ENCODE measurements around the gene IFT43. TPM values are rescaled to one million over a fixed set of nuclear protein-coding genes. Genes with fewer than 3 reads are reported as not detected.

Gene IFT43
- total RNA-seq, 1 donor from 2014 or later = 29.1 TPM

DNA sequence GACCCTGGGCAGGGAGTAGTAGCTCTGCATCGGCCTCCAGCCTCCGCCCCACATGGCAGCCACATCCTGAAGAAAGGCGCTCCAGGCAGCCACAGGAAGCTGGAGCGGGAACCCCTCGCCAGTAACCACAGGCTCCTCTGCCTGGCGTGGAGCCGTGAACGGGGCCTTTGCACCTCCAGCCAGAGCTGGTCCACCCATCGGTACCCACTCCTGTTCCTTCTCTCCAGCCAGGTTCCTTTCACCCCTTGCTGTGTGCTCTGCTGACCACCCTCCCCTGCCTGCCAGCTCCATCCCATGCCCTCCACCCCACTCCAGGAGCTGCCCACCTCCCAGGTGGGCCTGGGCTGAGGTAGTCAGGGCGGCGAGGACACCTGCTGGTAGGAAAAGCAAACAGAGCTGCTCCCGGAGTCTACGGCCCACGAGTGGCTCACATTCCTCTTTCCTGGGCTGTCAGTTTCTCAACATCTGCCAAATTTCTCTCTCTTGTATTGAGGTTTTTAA, 6.4 kb upstream of the IFT43 start:
- DNase-seq (peak; percentile 39), ATAC-seq (no peak)
- intact Hi-C loops (cut with micrococcal nuclease) = loop anchor here (5.0 to 10.0 kb wide), 2 partner anchors 72 to 184 kb away; no protein-coding TSS in a partner anchor

DNA sequence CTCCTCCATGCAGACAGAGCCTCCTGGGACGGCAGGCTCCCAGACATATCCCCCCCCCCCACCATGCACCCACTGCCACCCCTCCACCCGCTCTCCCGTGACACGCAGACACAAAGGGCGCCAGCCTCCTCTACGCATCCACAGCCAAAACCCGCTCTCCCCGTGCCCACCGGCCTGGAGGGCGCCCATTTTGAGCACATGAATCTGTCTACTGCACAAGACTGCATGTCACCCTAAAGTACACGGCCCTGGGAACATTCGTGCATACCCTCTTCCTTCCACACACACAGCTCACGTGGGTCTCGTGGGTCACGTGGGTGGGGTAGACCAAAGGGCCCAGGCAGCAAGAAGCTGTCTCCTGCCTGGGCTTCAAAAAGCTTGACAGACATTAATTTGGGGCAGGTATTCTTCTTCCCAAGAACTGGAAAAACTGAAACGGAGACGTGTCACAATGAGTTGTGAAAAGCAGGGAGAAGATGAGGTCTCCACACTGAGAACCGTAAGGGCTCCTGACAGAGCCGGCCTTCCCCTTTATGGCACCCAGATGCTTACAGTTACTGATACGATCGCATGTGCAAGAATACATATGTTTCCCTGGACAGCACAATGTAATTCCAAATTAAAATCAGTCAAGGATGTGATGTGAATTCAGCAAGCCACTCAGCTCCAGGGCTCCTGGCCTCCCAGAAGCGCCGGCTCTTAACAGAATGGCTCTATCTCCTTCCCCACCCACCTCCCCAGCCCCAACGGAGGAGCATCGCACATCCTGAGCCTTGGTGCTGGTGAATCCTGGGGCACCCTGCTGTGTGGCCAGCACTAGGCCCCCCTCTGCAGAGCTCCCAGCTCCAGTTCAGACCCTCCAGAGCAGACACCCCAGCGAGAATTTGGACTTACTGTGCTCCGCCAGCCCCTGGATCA, 5.7 kb upstream of the IFT43 start:
- intact Hi-C loops (cut with micrococcal nuclease) = loop anchor here (5.0 to 10.0 kb wide), 3 partner anchors 73 to 273 kb away; no protein-coding TSS in a partner anchor
- ATAC-seq (no peak), DNase-seq (peak; percentile 53)

DNA sequence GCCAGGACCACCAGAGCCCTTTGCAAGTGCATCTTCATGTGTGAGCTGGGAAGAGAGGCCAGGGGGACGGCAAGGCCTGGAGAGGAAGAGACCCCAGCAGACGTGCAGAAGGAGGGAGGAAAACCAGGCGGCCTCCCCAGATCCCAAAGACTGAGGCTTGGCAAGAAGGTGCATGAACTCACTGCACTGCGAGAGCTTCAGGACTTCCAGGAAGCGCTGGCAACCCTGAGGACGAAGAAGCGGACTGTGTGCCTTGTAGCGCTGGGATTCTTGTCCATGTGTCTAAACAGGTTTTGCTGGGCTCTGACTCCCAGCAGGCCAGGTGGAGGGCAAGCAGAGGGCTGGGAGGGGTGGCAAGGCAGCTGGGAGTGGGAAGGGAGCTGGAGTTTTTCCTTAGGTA, 4.7 kb upstream of the IFT43 start:
- ATAC-seq = no peak

DNA sequence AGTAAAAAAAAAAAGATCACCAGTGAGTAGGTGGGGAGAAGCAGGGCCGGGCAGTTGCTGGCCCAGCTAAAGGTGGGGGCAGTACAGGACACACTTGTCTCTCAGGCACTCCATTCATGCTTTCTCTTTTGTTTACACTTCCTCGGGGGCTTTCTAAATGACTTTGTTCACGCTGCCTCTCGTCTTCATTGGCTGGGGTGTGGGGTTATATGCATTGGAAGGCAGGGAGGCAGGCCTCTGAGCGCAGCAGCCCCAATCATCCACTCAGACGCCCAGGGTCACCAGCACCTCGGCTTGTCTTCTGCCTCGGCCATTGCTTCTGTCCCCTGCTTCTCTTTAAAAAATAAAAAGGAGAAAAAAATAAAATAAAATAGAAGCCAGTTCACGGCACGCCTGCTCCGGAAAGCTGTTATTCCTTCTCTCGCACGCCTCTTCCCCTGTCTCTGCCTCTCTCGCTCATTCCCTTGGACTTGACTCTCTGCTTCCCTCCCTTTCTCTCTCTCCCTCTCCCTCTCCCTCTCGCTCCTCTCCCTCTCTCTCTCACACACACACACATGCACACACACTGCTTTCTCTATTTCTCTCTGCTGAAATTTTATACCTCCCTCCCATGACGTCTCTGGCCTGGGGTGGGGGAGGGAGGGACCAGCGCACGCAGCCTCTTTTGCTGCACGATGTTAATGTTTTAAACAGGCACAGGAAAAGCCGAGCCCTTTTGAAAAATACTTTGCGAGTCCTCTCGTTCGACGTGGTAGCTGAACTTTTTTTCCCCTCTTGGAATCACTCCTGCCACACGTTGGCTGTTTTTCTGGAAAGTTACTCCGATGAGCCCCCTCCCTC, 3.9 kb upstream of the IFT43 start, which contains the start of gene TGFB3:
Gene TGFB3, minus strand, starts transcription at position 570 of the 840 bp plus-strand sequence. CDS start 1,102 bp downstream, outside the sequence.
- ATAC-seq (peak; percentile 79), DNase-seq (peak; percentile 79)
- intact Hi-C loops (cut with micrococcal nuclease) = loop anchor here (5.0 kb wide), 1 partner anchor 274 kb away; no protein-coding TSS in a partner anchor

More for the DNA sequence above, 4.7 kb upstream of the IFT43 start:
- intact Hi-C loops (cut with micrococcal nuclease) = loop anchor here (5.0 kb wide), 1 partner anchor 274 kb away; no protein-coding TSS in a partner anchor
- DNase-seq = peak; percentile 38

DNA sequence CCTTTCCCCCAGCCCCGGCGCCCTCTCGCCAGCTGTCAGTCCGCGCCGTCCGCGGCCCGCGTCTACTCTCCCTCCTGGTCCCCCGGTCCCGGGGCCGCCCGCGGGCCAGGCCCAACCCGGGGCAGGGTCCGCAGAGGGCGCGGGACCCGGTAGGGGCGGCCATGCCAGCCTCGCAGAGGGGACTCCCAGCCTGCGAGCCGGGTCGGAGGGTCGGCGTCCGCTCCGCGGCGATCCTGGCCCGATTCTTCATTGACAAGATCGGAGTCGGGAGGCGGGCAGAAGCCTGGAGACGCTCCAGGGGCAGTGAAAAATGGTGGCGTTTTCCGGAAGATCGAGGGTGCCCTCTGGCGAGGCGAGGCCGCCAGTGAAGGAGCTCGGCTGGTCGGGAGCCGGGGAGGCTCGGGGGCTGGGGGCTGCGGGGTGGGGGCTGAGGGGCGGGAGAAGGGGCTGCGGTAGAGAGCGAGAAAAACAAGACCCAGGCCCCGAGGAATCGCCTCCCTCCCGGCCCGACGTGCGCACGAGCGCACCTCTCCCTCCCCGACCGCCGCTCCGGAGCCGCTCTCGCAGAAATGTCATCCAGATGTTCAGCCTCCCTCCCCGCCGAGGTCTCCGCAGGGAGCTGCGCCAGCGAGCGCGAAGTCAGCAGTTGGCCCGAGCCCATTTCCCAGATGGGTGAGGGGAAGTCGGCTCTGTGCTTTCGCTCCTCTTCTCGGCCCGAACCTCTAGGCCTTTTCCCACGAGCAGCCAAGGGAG, 3.1 kb upstream of the IFT43 start:
- intact Hi-C loops (cut with micrococcal nuclease) = loop anchor here (5.0 kb wide), 1 partner anchor 275 kb away; no protein-coding TSS in a partner anchor
- peak; percentile 75 for ATAC-seq
- peak; percentile 89 for DNase-seq

DNA sequence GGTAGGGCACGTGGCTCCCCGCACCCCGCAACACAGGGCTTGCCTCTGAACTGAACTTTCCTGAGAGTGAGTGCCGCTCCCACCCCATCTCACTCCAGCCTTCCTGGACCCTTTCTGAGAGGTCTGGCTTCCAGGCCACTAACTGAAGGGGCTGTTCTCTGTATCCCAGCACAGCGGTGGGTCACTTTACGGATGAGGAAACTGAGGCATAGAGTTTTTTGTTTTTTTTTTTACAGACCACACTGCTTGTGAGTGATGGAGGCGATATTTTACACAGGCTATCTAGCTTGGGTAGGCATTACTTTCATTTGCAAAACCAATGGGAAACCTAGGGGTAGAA, 2.6 kb upstream of the IFT43 start:
- no peak for DNase-seq
- intact Hi-C loops (cut with micrococcal nuclease) = loop anchor here (5.0 kb wide), 1 partner anchor 276 kb away; no protein-coding TSS in a partner anchor
- ATAC-seq = no peak

DNA sequence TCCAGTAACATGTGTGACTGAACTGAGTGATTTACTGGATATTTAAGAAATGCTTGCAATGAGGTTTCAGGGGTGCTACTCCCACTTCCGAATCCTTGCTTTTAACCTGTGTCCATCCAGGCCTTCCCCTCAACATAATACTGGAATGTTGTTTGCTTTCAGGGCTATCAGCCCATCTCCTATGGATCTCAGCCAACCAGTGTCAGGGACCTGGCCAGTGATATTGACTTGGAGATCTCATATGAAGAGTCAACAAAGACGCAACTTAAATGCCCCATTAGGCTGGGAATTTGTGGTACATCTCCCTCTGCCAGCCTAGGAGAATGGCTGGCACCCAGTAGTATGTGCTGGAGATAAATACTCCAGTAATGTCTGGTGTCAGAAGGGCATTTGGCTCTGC, 889 bp upstream of the IFT43 start:
- no peak for DNase-seq
- no peak for ATAC-seq

DNA sequence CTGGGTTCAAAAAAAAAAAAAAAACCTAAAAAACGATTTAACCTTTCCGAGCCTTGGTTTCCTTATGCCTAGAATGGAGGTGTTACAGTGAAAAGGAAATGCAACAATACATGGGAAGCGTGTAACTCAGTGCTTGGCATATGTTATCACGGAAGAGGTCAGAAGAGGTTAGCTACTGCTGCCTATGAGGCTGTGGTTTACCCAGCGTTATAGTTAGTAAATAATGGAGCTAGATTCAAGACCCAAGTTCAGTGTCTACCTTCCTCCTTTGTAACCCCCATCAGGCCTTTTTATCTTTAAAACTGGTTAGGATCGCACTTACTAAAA, 839 bp downstream of the IFT43 start:
- DNase-seq (no peak), ATAC-seq (no peak)
- intact Hi-C loops (cut with micrococcal nuclease) = no loop called here

More for the DNA sequence above, 889 bp upstream of the IFT43 start:
- intact Hi-C loops (cut with micrococcal nuclease) = loop anchor here (5.0 kb wide), 1 partner anchor 277 kb away; no protein-coding TSS in a partner anchor

DNA sequence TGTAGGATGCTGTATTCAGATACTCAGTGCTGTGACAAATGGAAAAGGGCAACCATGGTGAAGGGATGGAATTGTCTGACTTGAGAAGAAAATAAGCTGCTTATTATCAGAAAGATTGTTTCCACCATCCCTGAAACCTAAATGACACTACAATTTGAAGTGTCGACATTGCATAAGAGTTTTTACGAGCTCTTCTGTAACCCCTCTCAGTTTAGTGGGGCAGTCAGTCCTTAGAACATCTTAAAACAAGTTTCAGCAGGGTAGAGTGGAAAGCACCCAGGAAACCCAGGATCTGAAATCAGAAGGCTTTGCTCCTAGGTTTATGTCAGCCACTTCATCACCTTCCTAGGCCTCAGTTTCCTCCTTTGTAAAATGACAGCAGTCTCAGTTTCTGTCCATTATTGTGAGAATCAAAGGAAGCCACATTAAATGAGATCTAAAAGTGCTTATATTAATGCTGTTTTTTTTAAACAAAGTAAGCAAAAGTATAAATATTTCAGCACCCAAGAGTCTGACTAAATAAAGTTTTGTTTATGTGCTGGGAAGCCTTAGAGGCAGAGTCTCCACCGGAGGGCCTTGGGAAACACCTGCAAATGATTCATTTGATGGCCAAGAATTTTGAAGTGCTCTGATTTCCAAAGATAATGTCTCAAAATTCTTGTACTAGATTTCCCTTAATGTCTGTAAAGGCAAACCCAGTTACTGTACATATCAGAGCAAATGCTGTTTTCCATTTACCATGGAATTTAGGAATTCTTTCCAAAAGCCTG, 1.8 kb downstream of the IFT43 start:
- intact Hi-C loops (cut with micrococcal nuclease) = no loop called here

DNA sequence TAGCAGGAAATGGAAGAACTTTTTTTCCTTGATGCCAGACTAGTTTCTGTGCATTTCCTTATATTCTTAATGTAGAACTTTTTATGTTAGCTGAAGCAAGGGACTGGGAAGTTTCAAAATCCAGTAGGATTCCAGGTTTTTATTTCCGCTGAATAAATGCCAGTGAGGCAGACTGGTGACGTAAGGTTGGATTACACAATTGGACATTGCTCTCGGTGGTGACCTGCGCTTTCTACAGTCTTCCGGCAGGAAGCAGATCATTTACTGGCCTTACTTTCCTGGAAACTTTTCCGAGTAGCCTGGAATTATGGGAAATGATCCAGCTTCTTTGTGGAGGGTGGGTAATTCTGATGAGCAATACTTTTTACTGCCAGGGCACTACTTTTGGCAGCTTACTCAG, 3.6 kb downstream of the IFT43 start:
- intact Hi-C loops (cut with micrococcal nuclease) = no loop called here
- DNase-seq (no peak), ATAC-seq (peak; percentile 7)

More for the DNA sequence above, 1.8 kb downstream of the IFT43 start:
- no peak for DNase-seq
- no peak for ATAC-seq

DNA sequence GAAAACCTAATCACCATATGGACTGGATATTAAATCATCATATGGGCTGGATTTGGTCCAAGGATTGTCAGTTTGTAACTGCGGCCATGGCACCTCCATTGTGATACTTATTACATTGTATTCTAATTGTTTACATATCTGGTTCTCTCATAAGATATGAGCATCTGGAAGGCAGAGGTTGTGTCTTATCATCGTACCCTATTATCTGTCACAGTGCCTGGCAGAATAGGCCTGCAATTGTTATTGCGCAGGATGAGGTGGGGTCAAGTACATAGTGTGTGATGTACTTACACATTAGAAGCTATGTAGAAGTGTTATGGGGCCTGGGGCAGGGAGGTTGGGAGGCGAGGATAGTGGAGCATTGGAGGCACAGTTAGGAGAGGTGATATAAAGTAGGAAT, 4.7 kb downstream of the IFT43 start:
- DNase-seq (no peak), ATAC-seq (no peak)
- intact Hi-C loops (cut with micrococcal nuclease) = no loop called here

DNA sequence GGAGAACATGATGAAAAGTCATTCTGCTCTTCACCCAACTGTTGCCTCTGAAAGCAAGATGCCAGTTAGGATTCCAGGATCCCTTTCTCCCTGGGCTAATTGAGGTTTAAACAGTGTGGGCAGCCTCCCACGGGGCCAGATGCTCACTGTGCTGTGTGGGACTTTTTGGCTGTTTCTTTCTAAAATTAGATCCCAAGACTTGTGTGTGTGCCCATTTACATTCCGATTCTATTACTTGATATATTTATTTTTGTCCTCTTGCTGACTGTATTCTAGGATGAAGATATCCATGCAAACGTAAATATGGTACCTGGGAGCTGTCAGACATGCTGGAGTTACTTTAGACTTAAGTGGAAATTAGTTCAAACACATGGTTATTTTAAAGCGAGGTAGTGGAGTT, 6.2 kb downstream of the IFT43 start:
- intact Hi-C loops (cut with micrococcal nuclease) = no loop called here
- ATAC-seq = peak; percentile 23
- no peak for DNase-seq

DNA sequence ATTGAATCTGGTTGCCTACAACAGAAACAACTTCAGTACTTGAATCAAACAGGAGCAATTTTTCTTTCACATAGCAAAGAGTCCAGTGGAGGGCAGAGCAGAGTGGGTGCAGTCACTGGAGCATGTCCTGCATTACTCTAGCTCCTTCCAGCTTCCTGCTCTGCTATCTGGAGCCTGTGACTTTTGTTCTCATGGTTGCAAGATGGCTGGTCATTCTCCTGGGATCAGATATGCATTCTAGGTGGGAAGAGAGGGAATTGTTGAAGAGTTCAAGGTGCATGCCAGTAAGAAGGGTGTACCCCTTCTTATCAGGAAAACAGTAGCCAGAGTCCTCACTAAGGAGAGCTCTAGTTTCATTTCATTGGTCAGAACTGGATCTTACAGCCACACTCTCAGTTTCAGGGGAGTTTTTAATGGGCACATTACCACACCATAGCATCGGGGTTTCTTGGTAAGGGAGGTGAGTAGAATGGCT, 8.0 kb downstream of the IFT43 start:
- ATAC-seq (no peak), DNase-seq (no peak)
- intact Hi-C loops (cut with micrococcal nuclease) = no loop called here

DNA sequence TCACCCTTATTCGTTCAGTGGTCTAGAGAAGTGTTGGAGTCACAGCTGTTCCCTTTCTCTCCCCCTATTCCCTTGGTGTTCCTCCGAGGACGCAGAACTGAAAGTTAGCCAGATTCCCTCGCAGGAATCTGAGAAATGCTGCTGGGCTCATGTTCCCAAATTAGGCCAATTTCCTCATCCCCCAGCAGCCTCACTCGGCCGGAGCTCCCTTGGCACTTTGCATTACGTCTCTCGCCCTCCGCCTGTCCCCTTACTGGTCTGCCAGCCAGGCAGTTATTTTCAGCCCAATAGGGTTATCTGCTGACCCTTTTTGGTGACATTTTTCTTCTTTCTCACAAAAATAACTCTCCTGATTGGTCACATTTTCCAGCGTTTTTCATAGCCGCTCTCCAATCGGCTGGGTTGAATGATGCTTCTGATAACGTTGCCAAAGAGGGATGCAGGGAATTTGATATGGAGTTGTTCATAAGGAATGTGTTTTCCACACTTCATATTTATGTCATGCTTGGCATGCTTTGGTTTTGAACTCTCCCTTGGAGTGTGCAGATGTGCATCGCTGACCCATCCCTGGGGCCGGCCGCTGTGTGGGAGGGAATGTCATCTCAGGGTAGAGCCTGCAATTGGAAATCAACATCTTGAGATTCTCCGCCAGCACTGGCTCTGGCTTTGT, 9.9 kb downstream of the IFT43 start:
- peak; percentile 71 for DNase-seq
- intact Hi-C loops (cut with micrococcal nuclease) = no loop called here

DNA sequence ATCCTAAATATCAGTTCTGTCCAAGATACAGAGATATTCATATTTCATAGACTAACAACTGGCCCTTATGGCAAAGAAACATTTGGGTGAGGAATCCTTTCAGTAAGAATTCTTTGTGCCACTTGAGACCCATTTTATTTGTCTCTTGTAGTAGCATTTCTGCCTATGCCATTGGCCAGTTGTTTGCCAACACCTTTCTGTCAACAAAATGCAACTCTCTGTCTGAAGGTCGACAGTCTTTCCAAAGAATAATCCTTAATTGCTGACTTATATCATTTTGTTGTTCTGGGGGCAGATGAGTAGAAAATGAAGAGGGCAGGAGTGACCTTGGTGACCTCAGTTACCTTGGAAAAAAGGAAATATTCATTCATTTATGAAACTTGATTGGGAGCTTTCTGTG, 10.9 kb downstream of the IFT43 start:
- ATAC-seq (no peak), DNase-seq (no peak)
- intact Hi-C loops (cut with micrococcal nuclease) = no loop called here

More for the DNA sequence above, 9.9 kb downstream of the IFT43 start:
- peak; percentile 88 for ATAC-seq

DNA sequence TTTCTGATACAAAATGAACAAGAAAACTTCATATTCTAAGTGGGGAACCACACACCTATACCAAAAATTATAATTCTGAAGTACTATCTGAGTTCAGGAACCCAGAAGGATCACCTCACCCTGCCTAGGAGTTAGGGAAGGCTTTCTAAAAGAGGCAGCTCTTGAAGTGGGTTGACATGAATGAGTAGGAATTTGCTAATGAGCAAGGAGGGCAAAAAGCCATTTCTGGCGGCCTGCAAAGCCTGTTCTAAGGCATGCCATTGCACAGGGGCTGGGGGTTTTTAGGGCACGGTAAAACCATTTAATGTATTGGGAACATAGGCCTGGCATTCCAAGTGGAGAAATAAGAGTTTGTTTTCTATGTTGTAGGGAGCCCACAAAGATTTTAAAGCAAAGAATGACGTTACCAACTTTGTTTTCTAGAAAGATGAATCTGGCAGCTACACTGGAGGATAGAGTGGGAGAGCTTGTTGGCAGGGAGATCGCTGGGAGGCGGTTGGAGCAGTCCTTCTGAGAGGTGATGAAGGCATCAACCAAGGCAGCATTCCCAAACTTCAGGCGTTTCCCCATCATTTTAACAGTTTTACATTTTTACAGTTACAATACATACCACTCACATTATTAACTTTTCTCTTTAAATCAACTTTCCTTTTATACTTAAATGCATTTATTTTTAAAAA, 14.1 kb downstream of the IFT43 start:
- DNase-seq = no peak
- intact Hi-C loops (cut with micrococcal nuclease) = no loop called here
- no peak for ATAC-seq

DNA sequence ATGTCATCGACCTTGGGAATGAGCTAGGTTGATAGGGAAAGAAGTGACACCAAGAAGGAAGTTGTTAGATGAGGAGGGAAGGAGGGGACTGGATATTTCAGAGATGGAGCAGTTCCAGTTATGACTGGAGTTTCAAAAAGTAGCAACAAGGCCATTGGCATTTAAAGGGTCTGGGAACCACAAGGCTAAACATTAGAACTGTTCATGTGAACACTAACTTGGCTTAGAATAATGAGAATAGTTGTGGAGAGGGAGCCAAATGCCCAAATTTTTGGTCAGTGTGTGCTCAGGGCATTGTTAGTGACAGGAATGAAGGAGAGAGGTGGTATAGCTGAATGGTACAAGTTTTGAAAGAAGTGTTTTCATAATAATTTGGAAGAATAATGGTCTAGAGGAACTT, 16.8 kb downstream of the IFT43 start:
- no peak for ATAC-seq
- DNase-seq = no peak
- intact Hi-C loops (cut with micrococcal nuclease) = no loop called here

Measured in left ventricle myocardium superior (tissue), 1 donor.